ENCODE measurements around the gene KLHL30.

KLHL30 gene

DNA sequence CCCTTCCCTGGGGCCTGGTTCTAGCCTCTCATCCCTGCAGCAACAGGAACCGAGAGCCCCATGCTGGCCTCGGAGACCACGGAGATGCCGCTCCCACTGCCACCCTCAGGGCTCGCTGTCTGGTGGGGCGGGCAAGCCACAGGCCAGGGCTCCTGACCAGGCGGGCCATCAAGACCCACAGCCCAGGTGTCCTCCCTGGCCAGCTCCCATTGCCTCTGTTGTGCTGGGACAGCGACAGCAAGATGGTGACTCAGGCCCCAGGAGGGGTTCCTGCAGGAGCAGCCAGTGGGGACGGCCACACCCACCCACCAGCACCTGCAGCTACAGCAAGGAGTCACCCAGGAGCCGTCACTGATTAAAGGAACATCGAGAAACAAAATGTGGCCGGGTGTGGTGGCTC lies 7.4 kb downstream of the KLHL30 start:
- no peak for TF ChIP-seq CTCF (IDR thresholded peaks at IDR 0.05; ENCODE audit: insufficient read depth, low read length, missing control alignments)
- DNase-seq (ENCODE audit: low read depth, low spot score) = no peak
- ChIA-PET POLR2A (no interaction called here), CTCF (no interaction called here)
- no peak overlapping the region for H3K4me3 ChIP-seq (ENCODE audit: low read depth, low read length)

DNA sequence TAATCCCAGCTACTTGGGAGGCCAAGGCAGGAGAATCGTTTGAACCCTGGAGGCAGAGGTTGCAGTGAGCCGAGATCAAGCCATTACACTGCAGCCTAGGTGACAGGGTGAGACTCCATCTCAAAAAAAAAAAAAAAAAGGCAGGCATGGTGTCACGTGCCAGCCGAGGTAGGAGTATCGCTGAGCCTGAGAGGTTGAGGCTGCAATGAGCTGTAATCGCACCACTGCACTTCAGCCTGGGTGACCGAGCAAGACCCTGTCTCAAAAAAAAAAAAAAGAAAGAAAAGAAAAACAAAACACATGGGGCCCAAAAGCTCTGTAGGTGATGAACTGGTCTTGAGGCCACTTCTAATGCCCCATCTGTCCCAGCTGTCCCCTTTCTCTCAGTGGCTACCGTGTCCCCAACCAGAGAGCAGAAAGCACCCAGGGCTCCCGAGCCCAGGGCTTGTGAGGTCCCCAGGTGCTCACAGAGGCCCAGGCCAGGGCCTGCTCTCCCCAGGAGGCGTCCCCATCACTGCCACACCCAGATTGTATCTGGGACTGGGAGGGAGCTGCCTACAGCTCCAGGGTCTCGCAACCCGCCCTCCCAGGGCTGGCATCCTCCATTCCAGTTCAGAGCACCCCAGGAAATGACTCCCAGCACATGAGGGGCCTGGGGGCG lies 8.5 kb downstream of the KLHL30 start:
- no peak for TF ChIP-seq CTCF (IDR thresholded peaks at IDR 0.05; ENCODE audit: insufficient read depth, low read length, missing control alignments)
- DNase-seq (ENCODE audit: low read depth, low spot score) = no peak
- CTCF ChIA-PET = interaction anchor here (1.3 to 1.4 kb wide), 2 partner anchors 12 to 288 kb away, joined by 3 to 4 read pairs; partner anchors contain the start of gene ERFE
- POLR2A ChIA-PET = no interaction called here
- no peak overlapping the region for H3K4me3 ChIP-seq (ENCODE audit: low read depth, low read length)

DNA sequence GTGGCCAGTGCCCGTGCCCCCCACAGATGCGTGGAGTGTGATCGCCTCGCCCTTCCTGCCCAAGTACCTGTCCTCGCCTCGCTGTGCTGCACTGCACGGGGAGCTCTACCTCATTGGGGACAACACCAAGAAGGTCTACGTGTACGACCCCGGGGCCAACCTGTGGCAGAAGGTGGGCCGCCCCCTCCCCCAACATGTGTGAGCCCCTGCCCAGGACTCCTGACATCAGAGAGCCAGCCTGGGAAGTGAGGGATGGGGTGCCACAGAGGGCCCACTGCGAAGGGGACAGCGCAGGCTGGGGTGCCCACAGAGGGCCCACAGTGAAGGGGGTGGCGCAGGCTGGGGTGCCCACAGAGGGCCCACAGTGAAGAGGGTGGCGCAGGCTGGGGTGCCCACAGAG lies 10.5 kb downstream of the KLHL30 start:
- H3K4me3 ChIP-seq (ENCODE audit: low read depth, low read length) = no peak overlapping the region
- ChIA-PET CTCF (interaction anchor here (1.4 kb wide), 1 partner anchor 10 kb away, joined by 3 read pairs; no protein-coding TSS in a partner anchor), POLR2A (no interaction called here)
- no peak for TF ChIP-seq CTCF (IDR thresholded peaks at IDR 0.05; ENCODE audit: insufficient read depth, low read length, missing control alignments)
- no peak for DNase-seq (ENCODE audit: low read depth, low spot score)

- TF ChIP-seq CTCF (IDR thresholded peaks at IDR 0.05; ENCODE audit: insufficient read depth, low read length, missing control alignments) = no peak
- ChIA-PET CTCF (interaction anchor here (1.4 to 1.8 kb wide), 2 partner anchors 11 kb away, joined by 3 to 6 read pairs; no protein-coding TSS in a partner anchor), POLR2A (no interaction called here)
- no peak overlapping the region for H3K4me3 ChIP-seq (ENCODE audit: low read depth, low read length)
- no peak for DNase-seq (ENCODE audit: low read depth, low spot score)
Observed at GRCh38 chr2:238149841-238150572, 11.5 kb downstream of the KLHL30 start.

DNA sequence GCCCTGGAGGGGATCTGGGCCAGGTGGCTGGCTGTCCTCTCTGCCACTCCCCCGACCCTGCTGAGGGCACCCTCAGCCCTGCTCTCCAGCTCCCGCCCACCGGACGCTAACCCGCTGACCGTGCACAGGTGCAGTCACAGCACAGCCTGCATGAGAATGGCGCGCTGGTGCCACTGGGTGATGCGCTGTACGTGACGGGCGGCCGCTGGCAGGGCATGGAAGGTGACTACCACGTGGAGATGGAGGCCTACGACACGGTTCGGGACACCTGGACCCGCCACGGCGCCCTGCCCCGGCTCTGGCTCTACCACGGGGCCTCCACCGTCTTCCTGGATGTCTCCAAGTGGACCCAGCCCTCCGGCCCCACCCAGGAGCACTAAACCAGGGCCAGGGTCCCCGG lies 12.2 kb downstream of the KLHL30 start:
- no peak overlapping the region for H3K4me3 ChIP-seq (ENCODE audit: low read depth, low read length)
- DNase-seq (ENCODE audit: low read depth, low spot score) = no peak
- no peak for TF ChIP-seq CTCF (IDR thresholded peaks at IDR 0.05; ENCODE audit: insufficient read depth, low read length, missing control alignments)
- ChIA-PET CTCF (interaction anchor here (1.8 to 2.5 kb wide), 2 partner anchors 10 to 112 kb away, joined by 6 read pairs; no protein-coding TSS in a partner anchor), POLR2A (no interaction called here)

DNA sequence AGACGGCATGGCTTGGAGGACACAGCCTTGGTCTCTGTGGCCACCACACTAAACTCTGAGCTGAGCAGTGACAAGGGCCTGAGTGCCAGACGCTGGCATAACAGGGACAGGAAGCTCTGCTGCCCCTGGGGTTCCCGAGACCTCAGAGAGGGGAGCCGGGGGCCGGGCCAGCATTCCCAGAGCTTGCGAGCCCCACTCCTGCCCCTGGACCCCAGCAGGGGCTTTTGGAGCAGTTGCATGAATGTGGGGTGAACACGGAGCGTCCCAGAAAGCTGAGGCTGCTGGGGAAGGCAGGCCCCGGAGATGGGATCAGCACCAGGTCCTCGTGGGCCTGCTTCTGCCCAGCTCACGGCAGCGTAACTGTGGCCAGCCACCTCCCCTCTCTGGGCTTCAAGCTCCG lies 12.7 kb downstream of the KLHL30 start:
- TF ChIP-seq CTCF (IDR thresholded peaks at IDR 0.05; ENCODE audit: insufficient read depth, low read length, missing control alignments) = no peak
- POLR2A ChIA-PET = no interaction called here
- DNase-seq (ENCODE audit: low read depth, low spot score) = no peak
- CTCF ChIA-PET = interaction anchor here (0.9 to 2.5 kb wide), 4 partner anchors 9 to 112 kb away, joined by 3 to 6 read pairs (median 5); no protein-coding TSS in a partner anchor
- H3K4me3 ChIP-seq (ENCODE audit: low read depth, low read length) = no peak overlapping the region
